Tongue (tissue), 2 donors: ENCODE data around the gene SNTA1. TPM values are rescaled to one million over a fixed set of nuclear protein-coding genes. Genes with fewer than 3 reads are reported as not detected.
"Not testable (repeated sequence)": the region's sequence is repeated elsewhere in the genome, so short reads cannot be mapped to it uniquely, and the experiment has no call there.

Experiments used
- DNase-seq: peaks from one replicate; pipeline ENCODE4 v3.0.0-alpha.2; 2015
- total RNA-seq: library from RNA; depleted of rRNA; stranded (reverse); fragments of >200 nt; gene quantifications from one replicate; pipeline ENCODE4 v1.2.3, GENCODE V29; 2014

SNTA1 gene
- total RNA-seq: 98.3 TPM

GRCh38 chr20:33443512-33444239 is at the start of gene SNTA1:
Gene SNTA1, minus strand, starts transcription at chr20:33443763. Its CDS starts 143 bp downstream, at chr20:33443620.
- peak; percentile 92 for DNase-seq

- DNase-seq: no peak
Observed at GRCh38 chr20:33490934-33491656, 47.5 kb upstream of the SNTA1 start.

GRCh38 chr20:33490023-33490933 is 46.7 kb upstream of the SNTA1 start, which contains the start of gene CBFA2T2:
Gene CBFA2T2, plus strand, starts transcription at chr20:33490096. Its CDS starts 172 bp downstream, at chr20:33490268.
- peak; percentile 76 for DNase-seq

- DNase-seq: peak; percentile 99
Observed at GRCh38 chr20:33489495-33490022, 46.0 kb upstream of the SNTA1 start.

GRCh38 chr20:33488661-33489494 is 45.3 kb upstream of the SNTA1 start:
- DNase-seq: not testable (repeated sequence)

- DNase-seq: no peak
Observed at GRCh38 chr20:33488201-33488600, 44.6 kb upstream of the SNTA1 start.

GRCh38 chr20:33483186-33483585 is 39.6 kb upstream of the SNTA1 start:
- not testable (repeated sequence) for DNase-seq

GRCh38 chr20:33482581-33482980 is 39.0 kb upstream of the SNTA1 start:
- no peak for DNase-seq

GRCh38 chr20:33481431-33481941 is 37.9 kb upstream of the SNTA1 start:
- no peak for DNase-seq

GRCh38 chr20:33480048-33480447 is 36.5 kb upstream of the SNTA1 start:
- DNase-seq: no peak

GRCh38 chr20:33477386-33478234 is 34.0 kb upstream of the SNTA1 start:
- no peak for DNase-seq

- peak; percentile 37 for DNase-seq
Observed at GRCh38 chr20:33475381-33476152, 32.0 kb upstream of the SNTA1 start.

GRCh38 chr20:33474963-33475362 is 31.4 kb upstream of the SNTA1 start:
- no peak for DNase-seq

GRCh38 chr20:33474097-33474873 is 30.7 kb upstream of the SNTA1 start:
- no peak for DNase-seq

- DNase-seq: no peak
Observed at GRCh38 chr20:33472868-33473435, 29.4 kb upstream of the SNTA1 start.

- no peak for DNase-seq
Observed at GRCh38 chr20:33470866-33471265, 27.3 kb upstream of the SNTA1 start.

GRCh38 chr20:33470457-33470856 is 26.9 kb upstream of the SNTA1 start:
- DNase-seq: no peak

GRCh38 chr20:33466303-33466646 is 22.7 kb upstream of the SNTA1 start:
- no peak for DNase-seq
